Measurements from ENCODE around the gene RAB13.

The RAB13 gene

DNA sequence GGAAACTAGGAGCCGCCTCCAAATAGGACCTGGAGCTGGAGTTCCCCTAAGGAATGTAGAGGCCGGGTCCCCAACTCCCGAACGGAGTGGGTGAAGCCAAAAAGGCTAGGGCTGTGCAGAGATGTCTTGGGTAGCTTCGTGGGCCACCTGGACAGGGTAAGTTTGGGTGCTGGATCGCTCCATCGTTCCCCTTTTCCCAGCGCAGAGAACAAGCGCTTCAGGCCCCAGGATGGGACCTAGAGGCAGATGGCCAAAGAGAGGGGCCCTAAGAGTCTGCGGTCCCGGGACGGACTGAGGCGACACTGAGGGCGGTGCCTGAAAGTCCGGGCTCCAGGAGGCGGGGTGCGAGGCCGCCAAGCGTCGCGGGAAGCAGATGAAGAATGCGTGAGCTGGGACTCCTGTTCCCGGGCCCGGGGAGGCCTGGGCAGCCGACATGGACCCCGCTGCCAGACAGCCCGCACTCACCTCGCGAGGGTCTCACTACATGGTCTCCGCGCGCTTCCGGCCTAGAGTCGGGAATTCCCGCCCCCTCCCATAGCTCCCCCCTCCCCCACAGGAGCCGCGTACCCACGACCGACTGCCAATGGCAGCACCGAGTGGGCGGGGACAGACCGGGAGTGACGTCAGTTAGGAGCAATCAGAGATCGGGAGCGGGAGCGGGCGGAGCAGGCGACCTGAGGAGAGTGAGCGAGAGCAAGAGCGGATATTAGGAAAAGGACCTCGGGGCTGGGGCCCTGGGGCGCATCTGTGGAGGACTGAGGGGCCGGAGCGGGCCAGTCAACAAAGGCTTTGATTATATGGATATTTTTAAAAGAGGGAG, 22.9 kb downstream of the RAB13 start, which contains the start of gene SLC39A1:
TSS of gene SLC39A1 (minus strand) at position 508 of the 820 bp plus-strand sequence. CDS start 822 bp downstream, outside the sequence.
- TF ChIP-seq ZFX (IDR thresholded peaks at IDR 0.05), result peak; percentile 57; the same call in 1 of the 2 replicates
- TF ChIP-seq, protein P1, sequence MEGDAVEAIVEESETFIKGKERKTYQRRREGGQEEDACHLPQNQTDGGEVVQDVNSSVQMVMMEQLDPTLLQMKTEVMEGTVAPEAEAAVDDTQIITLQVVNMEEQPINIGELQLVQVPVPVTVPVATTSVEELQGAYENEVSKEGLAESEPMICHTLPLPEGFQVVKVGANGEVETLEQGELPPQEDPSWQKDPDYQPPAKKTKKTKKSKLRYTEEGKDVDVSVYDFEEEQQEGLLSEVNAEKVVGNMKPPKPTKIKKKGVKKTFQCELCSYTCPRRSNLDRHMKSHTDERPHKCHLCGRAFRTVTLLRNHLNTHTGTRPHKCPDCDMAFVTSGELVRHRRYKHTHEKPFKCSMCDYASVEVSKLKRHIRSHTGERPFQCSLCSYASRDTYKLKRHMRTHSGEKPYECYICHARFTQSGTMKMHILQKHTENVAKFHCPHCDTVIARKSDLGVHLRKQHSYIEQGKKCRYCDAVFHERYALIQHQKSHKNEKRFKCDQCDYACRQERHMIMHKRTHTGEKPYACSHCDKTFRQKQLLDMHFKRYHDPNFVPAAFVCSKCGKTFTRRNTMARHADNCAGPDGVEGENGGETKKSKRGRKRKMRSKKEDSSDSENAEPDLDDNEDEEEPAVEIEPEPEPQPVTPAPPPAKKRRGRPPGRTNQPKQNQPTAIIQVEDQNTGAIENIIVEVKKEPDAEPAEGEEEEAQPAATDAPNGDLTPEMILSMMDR (conservative IDR thresholded peaks at IDR 0.05), result no peak

DNA sequence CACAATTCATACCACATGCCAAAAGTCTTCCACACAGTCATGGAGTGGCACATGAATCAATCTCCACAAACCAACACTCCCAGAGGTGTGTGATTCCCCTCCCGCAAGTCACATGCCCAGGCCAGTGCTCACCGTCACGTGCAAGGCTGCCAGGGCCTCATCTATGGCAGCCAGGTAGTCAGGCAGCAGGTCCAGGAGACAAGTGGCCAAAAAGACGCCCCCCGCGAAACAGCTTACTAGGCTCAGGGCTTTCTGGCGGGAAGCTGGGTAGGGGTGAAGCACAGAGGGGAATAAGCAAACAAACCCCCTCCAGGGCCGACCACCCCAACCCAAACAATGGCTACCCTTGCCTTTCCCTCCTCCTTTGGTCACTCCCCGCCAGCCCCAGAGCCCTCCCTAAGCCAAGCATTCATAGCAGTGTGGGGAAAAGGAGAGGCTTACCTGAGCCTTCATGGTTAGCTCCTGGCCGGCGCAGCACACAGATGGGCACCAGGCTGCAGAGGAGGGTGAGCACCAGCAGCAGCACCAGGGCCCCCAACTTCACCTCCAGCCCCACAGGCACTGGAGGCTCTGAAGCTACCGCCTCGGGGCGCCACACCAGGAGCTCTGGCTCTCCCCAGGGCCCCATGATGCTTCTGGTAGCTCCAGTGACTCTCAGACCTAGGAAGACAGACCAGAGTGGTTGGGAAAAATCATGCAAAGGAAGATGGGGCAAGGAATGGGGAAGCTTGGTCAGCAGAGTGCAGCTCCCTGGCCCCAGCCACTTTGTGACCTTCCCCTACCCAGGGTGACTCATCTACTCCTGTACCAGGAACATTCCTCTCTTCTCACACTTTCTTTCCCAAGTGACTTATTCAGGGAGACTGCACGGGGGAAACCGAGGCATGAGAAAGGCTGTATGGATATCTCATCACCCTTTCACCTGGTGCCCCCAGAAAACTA, 23.8 kb downstream of the RAB13 start:
- H3K27ac ChIP-seq, result peak overlapping the region; percentile 85
- TF ChIP-seq, protein P1 (conservative IDR thresholded peaks at IDR 0.05), result no peak
- TF ChIP-seq ZFX (IDR thresholded peaks at IDR 0.05), result no peak

More for the DNA sequence above, 22.9 kb downstream of the RAB13 start, which contains the start of gene SLC39A1:
- H3K27ac ChIP-seq, result peak within 1 kb of the TSS; percentile 85

DNA sequence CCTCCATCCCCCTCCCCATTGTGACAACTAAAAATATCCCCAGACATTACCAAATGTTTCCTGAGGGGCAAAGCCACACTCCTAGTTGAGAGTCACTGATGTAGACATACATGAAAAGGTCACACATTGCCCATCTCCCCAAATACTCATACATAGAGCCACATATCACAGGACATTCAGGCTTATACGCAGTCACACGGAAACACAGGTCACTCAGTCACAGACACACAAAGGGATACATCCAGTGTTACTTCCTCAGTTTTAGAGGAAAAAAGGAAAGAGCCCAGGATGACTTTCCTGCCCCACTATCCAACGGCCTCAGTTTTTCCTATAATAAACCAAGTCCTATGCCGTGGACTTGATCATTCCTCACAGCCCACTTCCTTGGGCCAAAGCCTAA, 24.7 kb downstream of the RAB13 start:
- H3K27ac ChIP-seq, result no peak overlapping the region
- TF ChIP-seq, protein P1 (conservative IDR thresholded peaks at IDR 0.05), result no peak
- TF ChIP-seq ZFX (IDR thresholded peaks at IDR 0.05), result no peak

DNA sequence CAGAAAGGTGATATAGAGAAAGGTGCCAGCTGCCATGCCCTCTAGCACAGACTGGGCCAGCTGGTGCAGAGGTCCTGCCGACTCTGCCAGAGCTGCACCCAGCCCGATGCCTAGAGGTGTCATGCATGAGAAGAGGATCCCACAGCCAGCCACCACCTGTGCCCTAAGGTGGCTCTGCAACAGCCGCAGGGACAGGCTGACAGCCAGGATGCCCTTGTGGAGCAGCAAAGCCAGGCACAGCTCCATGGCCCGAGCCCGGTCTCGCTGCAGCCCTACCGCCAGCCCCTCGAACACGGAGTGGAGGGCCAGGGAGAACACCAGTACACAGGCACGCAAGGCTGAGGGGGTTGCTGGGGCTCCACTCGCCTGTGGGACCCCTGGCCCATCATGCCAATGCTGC, 25.9 kb downstream of the RAB13 start:
- no peak overlapping the region for H3K27ac ChIP-seq
- TF ChIP-seq, protein P1 (conservative IDR thresholded peaks at IDR 0.05), result no peak
- no peak for TF ChIP-seq ZFX (IDR thresholded peaks at IDR 0.05)

DNA sequence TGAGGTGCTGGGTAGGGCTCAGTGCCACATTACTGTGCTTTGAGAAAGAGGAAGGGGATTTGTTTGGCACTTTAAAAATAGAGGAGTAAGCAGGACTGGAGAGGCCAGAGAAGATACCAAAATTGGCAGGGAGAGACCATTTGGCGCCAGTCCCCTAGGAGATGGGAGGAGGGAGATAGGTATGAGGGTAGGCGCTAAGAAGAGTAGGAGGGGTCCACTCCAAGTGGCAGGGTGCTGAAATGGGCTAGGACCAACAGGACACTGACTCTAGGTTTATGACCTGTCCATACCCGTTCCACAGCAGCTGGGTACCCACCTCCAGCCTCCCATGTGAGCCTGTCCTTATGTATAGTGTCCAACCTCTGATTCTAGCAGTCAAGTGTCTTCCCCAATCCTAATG, 26.7 kb downstream of the RAB13 start:
- TF ChIP-seq, protein P1 (conservative IDR thresholded peaks at IDR 0.05), result no peak
- TF ChIP-seq ZFX (IDR thresholded peaks at IDR 0.05), result no peak
- H3K27ac ChIP-seq, result no peak overlapping the region

DNA sequence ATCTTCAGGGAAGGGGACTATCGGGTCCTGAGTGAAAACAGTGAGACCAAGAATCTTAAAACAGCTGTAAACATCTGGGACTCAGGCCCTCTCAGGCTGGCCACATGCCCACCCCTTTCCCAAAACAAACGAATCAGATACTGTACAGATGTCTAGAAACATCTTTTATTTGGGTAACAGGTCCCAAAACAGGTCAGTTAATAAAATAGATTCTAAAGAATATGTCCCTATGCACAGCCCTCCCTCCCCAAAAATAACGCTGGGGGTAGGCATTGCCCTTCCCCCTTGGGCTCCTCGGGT, 27.2 kb downstream of the RAB13 start:
- H3K27ac ChIP-seq, result no peak overlapping the region
- TF ChIP-seq ZFX (IDR thresholded peaks at IDR 0.05), result no peak
- TF ChIP-seq, protein P1 (conservative IDR thresholded peaks at IDR 0.05), result no peak

Data from C4-2B (cell line).